Measurements from ENCODE around the gene JPH2. TPM values are rescaled to one million over a fixed set of nuclear protein-coding genes. Genes with fewer than 3 reads are reported as not detected.
A peak's percentile ranks its signal among the peaks of the same experiment; 100 is the strongest.

Gene JPH2
- total RNA-seq, 2 donors from 2014 or later, result 78.3 to 93.5 TPM

DNA sequence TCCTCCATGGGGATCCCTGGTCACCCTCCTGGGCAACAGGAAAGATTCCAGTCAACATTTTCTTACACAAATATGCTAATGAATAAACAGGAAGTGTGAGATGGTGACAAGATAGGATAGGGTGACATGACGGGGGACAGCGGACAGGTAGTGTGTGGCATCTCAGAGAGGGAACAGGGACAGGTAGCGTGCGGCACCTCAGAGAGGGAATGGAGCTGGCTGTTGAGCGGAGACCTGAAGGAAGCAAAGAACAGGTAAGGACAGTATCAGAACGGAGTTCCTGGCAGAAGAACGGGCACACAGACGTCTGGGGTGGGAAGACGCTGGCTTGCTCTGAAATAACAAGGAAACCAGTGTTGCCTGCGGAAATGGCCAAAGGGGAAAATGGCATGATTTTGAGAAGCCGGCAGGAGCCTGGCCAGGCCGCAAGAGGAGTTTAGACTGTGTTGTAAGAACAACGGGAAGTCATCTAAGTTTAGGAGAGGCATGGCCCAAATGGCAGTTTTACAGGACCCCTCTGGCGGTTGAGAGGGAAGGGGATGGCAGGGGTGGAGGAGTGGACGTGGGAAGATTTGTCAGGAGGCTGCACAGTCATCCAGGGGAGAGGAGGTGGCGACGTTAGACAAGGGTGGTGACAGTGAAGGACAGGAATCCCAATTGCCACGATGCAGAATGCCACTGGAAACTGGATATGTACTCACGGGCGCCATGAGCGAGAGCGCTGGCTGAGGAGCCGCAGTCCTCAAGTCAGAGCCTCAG is 111.6 kb downstream of the JPH2 start:
- intact Hi-C loops (cut with DNase I), result no loop called here
- DNase-seq, result no peak

DNA sequence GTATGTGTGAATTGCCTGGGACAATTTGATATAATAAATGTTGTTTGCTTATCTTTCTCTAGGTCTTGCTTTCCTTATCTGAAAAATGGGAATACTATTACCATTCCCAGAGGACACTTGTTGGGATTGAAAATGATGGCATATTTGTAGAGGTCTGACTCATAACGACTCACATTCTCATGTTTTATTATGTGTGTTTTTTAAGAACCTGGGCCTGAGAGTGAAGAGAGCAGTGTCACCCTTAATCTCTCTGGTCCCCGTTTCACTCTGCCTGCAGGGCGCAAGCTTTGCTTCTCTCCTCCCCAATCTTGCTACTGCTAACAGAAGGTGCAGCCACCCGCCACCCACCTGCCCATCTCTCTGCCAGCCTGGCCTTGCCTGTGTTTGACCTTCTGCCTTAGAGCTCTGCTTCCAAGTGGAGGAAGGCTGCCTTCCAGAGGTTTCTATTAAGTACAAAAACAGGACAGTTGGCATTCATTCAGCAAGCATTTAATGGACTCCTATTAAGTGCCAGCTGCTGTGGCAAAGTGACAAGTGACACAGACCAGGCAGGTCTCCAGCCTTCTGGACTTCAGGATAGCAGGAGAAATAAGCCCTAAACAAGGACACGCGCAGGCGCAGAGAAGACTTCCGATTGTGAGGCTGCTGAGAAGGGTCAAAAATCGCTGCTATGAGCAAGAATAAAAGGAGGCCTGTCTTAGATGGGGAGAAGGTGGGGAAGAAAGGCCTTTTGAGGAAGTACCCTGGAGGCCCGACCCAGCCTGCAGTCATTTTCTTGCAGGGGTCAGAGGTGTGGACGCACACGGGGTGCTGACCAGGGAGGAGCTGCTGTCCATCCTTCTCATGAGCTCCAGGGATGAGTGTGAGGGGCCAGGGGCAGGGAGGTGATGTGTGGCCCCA is 112.5 kb downstream of the JPH2 start:
- intact Hi-C loops (cut with DNase I), result no loop called here
- ATAC-seq (peak; percentile 77 to 90), DNase-seq (peak; percentile 56)

More for the DNA sequence above, 111.6 kb downstream of the JPH2 start:
- ATAC-seq, result no peak

DNA sequence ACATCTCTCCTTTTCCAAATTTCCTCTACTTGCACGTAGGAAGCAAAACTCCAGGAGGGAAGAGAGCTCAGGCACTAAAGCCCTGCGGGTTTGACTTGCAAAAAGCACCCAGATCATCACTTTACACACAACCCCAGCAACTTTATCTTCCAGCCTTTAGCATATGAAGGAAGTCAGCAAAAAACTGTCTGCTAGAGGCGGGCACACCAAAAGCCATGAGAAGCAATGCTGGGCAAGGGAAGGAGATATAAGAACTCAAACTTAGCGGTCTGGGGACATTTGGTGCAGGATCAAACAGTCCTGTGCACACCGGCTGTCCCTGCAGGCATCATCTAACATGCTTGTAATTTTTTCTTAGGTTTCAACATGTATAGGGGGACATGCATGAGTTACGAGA is 113.3 kb downstream of the JPH2 start:
- intact Hi-C loops (cut with DNase I), result no loop called here
- ATAC-seq, result no peak
- DNase-seq, result no peak

DNA sequence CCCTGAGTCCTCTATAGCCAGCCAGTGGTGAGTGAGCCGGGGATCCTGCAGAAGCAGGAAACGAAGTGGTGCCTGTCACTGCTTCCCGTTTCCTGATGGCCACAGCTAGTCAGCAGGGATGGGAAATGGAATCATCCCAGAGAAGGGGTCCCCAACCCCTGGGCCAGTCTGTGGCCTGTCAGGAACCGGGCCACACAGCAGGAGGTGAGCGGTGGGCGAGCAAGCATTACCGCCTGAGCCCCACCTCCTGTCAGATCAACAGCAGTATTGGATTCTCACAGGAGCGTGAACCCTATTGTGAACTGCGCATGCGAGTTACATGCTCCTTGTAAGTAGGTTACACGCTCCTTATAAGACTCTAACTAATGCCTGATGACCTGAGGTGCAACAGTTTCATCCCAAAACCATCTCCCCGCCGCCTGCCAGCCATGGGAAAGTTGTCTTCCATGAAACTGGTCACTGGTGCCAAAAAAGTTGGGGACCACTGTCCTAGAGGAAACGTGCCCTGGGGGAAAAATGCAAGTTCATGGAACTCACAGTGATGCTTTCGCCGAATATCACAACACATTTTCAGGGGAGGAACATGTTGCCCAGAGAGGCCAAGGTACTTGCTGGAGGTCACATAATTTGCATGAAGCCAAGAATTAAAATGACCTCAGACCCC is 113.8 kb downstream of the JPH2 start:
- intact Hi-C loops (cut with DNase I), result no loop called here
- DNase-seq, result no peak
- ATAC-seq, result no peak

DNA sequence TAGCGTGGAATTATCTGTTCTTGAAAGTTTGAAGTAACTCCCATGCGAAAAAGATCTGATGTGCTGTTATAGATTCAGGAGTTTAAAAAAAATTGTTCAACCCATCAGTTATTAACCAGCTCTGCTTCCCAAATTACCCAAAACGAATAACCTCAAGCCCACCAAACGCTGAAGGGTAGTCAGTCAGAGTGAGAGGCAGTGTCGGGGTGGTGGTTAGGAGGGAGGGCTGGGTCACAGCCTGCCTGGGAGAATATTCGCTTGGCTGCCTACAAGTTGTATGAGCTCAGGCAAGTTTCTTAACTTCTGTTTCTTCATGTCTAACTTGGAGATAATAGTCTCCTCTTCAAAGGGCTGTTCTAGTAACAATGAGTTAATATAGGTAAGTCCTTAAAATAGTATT is 114.6 kb downstream of the JPH2 start:
- DNase-seq (no peak), ATAC-seq (no peak)

DNA sequence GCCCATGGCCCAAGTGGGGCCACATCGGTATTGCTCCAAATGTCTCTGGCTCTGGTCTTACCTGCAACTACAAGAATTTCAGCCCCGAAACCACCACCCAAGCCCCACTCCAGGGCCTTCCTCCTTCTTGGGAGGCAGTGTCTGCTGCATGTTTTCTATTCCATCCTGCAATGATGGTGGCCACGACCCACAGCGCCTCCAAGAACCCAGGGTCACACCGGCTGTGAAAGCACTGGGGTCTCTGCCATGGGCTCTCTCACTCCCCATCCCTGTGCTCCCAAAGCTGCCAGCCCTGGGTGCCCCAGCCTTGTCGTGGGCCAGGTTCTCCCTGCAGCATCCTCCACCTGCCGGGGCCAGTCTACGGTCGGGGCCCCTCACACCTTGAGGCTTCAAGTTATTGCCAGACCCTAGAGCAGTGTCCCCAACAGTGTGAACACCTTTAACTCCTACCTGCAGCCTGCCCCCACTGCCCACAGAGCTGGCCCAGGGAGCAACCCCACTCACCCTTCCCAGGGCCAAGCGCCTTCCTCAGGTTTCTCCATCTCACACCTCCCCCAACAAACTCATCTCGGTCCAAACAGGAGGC is 115.4 kb downstream of the JPH2 start:
- DNase-seq (no peak), ATAC-seq (no peak)
- intact Hi-C loops (cut with DNase I), result no loop called here

More for the DNA sequence above, 114.6 kb downstream of the JPH2 start:
- intact Hi-C loops (cut with DNase I), result no loop called here

DNA sequence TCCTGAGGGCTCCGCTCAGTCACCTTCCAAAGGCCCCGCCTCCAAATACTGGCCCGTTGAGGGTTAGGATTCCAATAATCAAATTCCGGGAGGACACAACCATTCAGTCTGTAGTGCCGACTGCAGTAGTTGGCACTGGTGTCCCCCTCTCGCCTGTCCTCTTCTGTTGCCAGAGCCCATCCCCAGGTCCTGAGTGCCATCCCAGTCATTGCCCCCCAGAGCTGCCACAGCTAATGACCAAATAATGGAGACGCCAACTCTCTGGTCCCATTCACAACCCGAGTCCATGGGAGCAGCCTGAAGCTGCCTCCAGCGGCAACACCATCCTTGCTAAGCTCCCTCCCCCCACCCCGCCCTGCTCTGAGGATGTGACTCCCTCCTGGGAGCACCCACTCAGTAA is 115.9 kb downstream of the JPH2 start:
- no peak for ATAC-seq
- intact Hi-C loops (cut with DNase I), result no loop called here
- no peak for DNase-seq

DNA sequence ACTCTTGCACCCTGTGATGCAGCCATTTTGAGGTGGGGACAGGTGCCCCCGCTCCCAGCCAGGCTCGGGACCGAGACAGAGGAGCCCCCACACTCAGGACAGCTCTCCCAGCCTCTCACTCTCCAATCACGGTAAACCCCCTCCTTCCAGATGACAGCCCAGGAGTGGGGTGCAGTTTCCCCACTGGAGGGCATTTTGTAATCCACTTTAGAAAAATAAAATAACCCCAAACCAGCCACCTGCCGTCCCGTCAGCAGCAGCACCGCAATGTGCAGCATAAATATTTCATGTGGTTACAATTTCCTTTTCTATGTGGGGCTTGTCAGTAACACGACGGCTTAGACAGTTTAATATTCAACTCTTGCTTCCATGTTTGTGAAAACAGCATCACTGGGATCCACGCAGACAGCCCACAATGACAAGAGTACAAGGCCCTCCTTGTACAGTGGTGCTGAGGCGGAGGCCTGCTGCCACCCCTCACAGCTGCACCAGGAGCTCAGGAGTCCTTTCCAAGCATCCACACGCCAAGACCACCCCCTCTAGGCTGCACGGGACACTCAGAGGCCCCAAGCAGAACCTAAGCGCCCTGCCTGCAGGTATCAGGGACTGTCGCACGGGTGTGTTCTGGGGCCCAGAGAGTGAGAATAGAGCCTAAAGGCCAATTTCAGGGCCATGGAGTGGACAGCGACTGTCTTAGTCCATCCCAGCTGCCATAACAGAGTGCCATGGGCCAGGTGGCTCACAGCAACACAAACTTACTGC is 116.7 kb downstream of the JPH2 start:
- intact Hi-C loops (cut with DNase I), result no loop called here
- no peak for DNase-seq

DNA sequence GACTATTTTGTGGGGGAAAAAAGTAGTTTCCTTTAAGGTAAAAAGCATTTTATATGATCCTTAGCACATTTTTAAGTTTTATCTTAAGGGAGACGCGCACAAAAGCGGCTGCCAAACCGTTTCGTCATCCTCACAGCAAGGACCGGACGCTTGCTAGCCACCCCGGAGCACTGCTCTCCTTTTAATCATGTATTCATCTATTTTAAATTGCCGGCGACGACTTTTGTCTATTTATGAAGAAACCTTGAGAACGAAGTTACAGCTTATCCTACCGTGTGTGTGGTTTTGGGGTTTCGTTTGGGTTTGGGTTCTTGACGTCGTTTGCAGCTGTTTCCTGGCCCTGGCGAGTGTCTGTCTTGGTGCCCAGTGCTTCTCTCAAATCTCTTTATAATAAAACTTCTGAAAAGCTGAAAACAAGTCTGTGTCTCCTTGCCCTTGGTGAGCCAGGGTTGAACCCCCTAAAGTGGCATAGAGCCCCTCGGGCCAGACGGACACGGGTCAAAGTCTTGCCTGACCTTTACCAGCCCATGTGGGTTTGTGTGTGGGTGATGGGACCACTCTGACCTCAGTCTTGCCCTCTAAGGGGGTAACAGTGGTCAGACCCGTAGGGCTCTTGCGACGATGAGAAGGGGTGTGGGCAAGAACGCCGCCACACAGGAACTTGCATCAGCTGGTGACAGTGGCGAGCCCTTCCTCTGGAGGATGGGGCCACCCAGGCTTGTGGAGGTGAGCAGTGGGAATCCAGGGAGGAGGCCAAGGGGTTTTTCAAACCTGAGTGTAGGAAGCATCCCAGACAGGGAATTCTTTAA is 117.6 kb downstream of the JPH2 start:
- DNase-seq, result no peak
- ATAC-seq, result peak in 1 of 2 donors; percentile 13
- intact Hi-C loops (cut with DNase I), result no loop called here

More for the DNA sequence above, 116.7 kb downstream of the JPH2 start:
- ATAC-seq, result no peak

DNA sequence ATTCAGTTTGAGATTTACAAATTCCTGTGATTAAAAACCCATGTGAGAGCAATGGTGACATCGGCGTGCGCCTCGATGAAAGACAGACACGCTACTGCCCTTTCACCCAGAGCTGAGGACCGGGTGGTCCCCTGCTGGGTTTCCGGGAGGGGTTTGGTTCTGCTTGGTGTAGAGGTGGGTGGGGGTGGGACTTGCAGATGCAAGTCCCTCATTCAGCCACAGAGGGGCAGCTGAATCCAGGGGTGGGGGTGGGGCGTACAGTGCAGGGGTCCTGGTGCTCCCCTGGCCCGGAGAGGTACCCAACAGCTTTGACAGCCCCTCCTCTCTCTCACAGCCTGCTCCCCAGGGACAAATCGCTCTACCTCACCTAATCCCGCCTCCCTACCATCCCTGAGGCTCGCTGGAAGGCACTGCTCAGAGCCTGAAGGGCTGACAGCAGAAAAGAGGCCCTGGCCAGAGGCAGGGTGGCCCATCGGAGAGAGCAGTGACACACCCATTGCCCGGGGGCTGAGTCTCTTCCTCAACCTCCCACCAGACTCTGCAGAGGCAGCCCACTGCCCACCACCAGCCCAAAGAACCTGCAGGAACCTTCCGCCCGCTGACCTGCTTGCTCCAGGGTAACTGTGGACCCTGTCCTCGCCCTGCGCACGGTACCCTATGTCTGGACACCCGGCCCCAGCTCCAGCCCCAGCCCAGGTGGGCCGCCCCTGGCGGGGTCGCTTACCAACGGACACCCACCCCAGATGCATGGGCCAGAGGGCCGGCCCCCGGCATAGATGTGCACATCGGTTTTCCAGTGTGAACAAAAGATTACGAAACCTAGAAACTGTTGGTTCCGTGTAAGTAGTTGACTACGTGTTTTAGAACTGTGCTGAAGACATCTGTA is 118.4 kb downstream of the JPH2 start:
- no peak for DNase-seq
- intact Hi-C loops (cut with DNase I), result no loop called here
- no peak for ATAC-seq

DNA sequence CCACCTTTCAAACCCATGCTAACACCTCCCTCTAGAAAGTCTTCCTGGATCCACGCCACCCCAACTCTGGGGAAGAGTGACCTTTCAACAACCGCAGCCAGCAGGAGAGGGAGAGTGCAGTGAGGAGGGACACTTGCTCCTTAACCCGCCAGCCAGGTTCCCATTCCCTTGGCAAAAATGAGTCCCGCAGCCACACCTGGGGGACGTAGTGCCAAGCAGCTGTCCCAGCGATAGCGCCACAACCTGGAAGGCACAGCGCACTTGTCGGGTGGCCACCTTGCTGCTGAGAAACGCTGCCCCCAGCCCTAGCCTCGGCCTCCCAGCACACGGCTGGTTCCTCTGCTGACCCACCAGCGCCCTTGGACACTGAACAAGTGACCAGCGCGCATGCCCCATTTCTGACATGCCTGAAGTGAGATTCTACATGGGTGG is 119.3 kb downstream of the JPH2 start:
- ATAC-seq (no peak), DNase-seq (no peak)

DNA sequence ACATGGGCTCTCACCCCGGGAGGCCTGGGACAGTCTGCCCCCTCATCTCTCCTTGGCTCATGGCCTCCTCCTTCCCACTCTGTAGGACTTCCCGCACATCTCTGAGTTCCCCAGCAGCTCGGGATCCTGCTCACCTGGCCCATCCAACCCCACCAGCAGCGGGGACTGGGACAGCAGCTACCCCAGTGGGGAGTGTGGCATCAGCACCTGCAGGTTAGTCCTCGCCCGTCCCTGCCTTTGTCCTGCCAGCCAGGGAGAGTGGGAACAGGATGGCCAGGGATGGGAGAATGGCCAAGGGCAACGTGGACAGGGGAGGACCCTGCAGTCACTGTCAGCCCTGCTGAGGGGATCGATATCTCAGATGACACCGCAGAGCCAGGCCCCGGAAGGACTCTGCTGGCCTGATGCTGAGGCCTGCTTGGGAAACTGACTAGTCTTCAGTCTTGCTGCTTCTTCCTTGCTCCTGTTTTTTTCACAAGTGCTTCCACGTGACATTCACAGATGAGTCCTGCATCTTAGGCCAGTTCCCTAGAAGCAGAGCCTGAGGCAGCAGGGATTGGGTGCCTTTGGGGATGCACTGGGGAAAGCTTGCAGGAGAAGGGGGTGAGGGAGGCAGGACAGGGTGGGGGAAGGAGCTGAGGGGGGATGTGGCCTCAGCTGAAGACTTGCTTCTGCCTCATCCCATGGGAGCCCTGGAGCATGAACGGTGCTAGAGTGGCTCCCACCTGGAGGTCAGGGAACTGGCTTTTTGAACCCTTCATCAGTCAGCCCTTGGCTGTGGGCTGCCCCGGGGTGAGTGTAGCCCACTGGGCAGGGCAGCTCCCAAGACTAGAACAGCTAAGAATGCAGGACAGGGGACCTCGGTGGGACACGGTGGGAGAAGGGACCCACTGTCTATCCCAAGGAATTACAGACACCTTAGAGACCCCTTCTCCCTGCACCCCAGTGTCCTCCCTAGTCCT is 120.1 kb downstream of the JPH2 start:
- no peak for ATAC-seq
- no peak for DNase-seq
- intact Hi-C loops (cut with DNase I), result no loop called here

More for the DNA sequence above, 119.3 kb downstream of the JPH2 start:
- intact Hi-C loops (cut with DNase I), result no loop called here

DNA sequence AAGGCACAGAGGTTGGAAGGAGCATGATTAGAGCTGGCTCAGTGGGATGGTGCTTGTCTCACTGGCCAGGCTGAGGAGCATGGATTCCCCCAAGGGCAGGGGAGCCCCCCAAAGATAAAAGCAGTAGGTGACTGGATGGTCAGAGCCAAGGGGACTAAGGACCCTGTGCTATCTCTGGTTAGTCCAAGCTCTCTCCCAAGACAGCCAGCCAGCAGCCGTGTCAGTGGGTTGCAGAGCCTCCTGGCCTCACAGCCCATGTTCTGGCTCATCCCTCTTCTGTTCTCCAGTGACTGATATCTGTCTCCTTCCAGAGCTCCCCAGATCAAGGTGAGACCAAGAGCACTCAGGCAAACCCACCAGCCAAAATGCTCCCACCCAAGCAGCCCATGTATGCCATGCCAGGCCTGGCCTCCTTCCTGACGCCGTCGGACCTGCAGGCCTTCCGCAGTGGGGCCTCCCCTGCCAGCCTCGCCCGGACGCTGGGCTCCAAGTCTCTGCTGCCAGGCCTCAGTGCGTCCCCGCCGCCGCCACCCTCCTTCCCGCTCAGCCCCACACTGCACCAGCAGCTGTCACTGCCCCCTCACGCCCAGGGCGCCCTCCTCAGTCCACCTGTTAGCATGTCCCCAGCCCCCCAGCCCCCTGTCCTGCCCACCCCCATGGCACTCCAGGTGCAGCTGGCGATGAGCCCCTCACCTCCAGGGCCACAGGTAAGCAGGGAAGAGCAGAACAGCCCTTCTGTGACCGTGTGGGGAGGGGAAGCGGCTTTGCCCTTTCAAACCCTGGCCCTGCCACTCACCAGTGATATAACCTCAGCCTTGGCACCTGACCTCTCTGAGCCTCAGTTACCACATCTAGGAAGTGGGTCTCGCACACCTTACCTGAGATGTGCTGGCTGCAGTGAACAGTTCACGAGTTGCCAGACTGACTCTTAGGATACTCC is 121.3 kb downstream of the JPH2 start:
- no peak for DNase-seq
- ATAC-seq, result no peak
- intact Hi-C loops (cut with DNase I), result no loop called here

DNA sequence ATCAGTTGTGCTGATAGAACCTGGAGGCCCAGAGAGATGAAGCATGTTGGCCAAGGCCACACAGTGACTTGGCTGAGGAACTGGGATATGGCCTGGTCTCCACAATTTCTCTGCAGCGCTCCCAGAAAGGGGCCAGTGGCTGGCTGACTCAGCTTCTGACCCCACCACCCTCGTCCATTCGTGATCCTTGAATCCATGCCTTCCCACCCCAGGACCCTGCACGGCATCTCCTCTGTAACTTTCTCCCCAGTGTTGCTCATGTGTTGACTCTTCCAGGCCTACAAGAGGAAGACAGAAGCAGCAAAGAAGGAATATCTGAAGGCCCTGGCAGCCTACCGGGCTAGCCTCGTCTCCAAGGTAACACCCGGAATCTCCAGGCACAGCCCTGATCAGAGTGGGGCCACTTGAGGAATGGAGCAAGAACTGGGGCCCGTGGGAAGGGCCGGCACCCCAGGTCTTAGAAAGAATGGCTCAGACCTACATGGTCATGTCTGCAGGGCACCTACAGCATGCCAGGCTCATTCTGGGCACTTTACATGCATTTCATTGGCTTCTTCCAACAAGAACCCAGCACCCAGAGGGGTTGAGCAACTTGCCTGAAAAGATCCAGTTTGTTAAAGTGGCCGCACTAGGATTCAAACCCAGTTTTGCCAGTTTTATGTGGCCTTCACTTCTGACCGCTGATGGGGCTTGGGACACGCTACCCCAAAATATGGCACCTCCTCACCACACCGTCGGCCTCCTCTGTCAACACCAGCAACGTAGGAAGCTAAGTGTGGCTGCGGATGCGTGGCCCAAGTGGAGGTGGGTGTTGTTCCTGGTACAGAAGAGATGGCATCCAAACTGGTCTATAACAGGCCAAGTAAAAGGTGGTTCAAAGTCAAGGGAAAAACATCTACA is 122.2 kb downstream of the JPH2 start:
- intact Hi-C loops (cut with DNase I), result no loop called here
- DNase-seq (no peak), ATAC-seq (no peak)
